ENCODE results near the gene JDP2.

JDP2 gene

DNA sequence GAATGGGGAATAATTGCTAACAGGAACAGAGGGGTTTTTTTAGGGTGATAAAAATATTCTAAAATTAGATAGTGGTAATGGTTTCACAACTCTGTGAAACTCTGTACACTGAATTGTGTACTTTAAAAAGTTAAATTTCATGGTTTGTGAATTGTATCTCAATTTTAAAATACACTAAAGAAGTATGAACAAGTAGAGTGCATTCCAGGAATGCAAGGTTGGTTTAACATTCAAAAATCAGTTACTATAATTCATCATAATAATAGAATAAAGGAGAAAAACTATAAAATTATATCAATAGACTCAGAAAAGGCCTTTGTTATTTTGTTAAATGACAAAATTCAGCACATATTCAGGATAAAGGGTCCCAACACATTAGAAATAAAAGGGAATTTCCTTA lies 83.4 kb downstream of the JDP2 start:
- no peaks in the 10 kb centered on the region for H3K27me3 ChIP-seq (ENCODE audit: control insufficient read depth, insufficient read depth, low read length)
- no peaks in the 10 kb centered on the region for H3K36me3 ChIP-seq (ENCODE audit: insufficient read depth, low read length)
- H3K9me3 ChIP-seq (replicated peaks; ENCODE audit: low read length) = no peaks in the 10 kb centered on the region
- H3K4me2 ChIP-seq (ENCODE audit: low read length) = no peak overlapping the region
- no peak overlapping the region for H3K9ac ChIP-seq (ENCODE audit: low read depth, low read length)
- H3K4me1 ChIP-seq (ENCODE audit: control insufficient read depth, insufficient read depth, low read length) = peaks cover 10% of the 10 kb centered on the region
- H3K4me3 ChIP-seq (ENCODE audit: low read length) = no peak overlapping the region

DNA sequence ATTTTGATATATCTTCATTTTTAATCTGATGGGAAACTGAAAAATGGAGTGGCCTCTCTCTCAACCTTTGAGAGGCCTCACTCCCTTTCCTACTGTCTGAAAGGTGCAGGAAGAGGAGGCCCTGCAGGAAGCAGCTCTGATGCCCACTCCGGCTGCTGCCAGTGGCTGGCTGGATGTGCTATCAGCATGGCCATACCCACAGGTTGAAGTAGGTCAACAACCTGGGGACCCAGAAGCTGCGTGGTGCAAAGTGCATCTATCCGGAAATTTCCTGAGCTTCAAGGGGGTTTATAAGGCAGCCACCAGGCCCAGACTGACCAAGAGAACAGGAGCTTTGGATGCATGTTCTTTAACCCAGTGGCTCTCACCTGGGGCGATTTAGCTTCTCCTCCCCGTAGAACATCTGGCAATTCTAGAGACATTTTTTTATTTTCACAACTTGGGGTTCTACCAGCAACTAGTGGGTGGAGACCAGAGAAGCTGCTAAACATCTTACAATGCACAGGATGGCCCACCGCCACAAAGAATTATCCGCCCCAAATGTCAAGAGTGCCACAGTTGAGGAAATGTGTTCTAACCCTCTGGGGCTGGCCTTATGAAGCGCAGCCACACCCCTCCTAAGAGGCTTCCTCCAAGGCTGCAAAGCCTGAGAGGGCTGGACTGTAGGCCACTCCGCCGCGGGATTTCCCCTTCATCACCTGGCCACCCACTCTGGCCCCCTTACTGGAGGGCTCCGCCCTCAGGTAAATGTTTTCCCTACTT lies 86.3 kb downstream of the JDP2 start:
- no peaks in the 10 kb centered on the region for H3K9me3 ChIP-seq (replicated peaks; ENCODE audit: low read length)
- H3K9ac ChIP-seq (ENCODE audit: low read depth, low read length) = no peak overlapping the region
- peaks cover 10% of the 10 kb centered on the region for H3K4me1 ChIP-seq (ENCODE audit: control insufficient read depth, insufficient read depth, low read length)
- peaks cover 4% of the 10 kb centered on the region for H3K27me3 ChIP-seq (ENCODE audit: control insufficient read depth, insufficient read depth, low read length)
- no peak overlapping the region for H3K4me2 ChIP-seq (ENCODE audit: low read length)
- no peak overlapping the region for H3K4me3 ChIP-seq (ENCODE audit: low read length)
- no peaks in the 10 kb centered on the region for H3K36me3 ChIP-seq (ENCODE audit: insufficient read depth, low read length)

DNA sequence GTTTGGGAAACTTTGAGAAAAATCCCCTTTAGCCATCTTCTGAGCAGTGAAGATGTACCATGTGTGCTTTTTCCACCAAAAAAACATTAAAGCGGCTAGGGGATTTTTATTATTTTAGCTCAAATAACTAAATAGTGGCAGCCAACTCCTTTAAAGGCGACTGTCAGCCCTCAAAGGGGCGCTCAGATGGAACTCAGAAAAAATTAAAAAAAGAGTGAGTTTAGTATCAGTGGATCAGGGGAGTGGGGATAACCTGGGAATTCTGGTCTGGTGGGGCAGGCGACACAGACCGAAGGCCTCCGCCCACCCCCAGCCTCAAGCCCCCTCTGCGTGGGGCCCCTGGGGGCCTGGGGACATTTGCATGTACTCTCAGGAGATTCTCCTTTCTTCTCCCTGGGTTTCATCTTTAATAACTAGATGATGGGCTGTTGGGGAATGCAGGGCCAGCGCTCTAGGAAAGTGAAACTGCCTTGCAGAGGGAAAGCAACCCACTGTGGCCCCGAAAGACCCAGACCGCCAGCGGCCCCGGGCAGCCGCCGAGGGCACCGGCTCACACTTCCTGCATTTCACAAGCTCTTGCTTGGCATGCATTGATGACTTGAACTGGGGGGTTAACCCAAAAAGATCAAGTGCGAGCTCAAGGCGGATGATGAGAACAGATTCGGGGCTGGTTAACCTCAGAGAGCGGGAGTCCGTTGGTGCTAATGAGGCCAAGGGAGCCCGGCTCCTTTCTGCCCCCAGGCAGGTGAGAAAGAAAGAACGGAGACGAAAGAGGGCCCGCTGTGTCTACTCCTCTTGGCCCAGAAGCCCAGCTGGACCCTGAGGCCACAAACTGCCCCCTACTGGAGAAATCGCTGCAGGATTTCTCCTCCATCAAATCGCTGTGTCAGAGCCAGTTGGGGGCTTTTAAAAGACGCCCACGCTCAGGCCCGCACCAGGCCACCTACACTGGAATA lies 87.1 kb downstream of the JDP2 start:
- peak overlapping the region; percentile 89 for H3K4me2 ChIP-seq (ENCODE audit: low read length)
- peak overlapping the region; percentile 47 for H3K9ac ChIP-seq (ENCODE audit: low read depth, low read length)
- H3K9me3 ChIP-seq (replicated peaks; ENCODE audit: low read length) = no peaks in the 10 kb centered on the region
- H3K4me3 ChIP-seq (ENCODE audit: low read length) = peak overlapping the region; percentile 56
- peaks cover 4% of the 10 kb centered on the region for H3K27me3 ChIP-seq (ENCODE audit: control insufficient read depth, insufficient read depth, low read length)
- H3K36me3 ChIP-seq (ENCODE audit: insufficient read depth, low read length) = no peaks in the 10 kb centered on the region
- peaks cover 16% of the 10 kb centered on the region for H3K4me1 ChIP-seq (ENCODE audit: control insufficient read depth, insufficient read depth, low read length)

DNA sequence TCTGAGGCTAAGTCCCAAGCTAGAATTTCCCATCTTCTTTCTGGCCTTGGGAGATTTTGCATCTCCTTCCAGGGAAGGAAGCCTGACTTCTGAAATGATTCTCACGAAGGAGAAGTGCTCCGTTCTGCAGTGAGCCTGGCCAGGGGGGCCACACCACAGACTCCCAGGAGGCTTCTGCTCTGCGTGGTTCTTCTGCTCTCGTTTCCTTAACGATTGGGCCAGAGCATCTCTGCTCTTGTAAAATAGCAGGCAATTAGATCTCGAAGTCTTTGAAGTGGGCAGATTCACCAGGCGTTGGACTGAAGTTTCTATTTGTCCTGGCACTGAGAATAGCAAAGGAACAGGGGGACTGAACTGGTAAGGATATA lies 87.8 kb downstream of the JDP2 start:
- H3K4me1 ChIP-seq (ENCODE audit: control insufficient read depth, insufficient read depth, low read length) = peaks cover 23% of the 10 kb centered on the region
- peaks cover 4% of the 10 kb centered on the region for H3K27me3 ChIP-seq (ENCODE audit: control insufficient read depth, insufficient read depth, low read length)
- H3K9me3 ChIP-seq (replicated peaks; ENCODE audit: low read length) = no peaks in the 10 kb centered on the region
- peak overlapping the region; percentile 47 for H3K9ac ChIP-seq (ENCODE audit: low read depth, low read length)
- peak overlapping the region; percentile 89 for H3K4me2 ChIP-seq (ENCODE audit: low read length)
- peak overlapping the region; percentile 56 for H3K4me3 ChIP-seq (ENCODE audit: low read length)
- H3K36me3 ChIP-seq (ENCODE audit: insufficient read depth, low read length) = no peaks in the 10 kb centered on the region

DNA sequence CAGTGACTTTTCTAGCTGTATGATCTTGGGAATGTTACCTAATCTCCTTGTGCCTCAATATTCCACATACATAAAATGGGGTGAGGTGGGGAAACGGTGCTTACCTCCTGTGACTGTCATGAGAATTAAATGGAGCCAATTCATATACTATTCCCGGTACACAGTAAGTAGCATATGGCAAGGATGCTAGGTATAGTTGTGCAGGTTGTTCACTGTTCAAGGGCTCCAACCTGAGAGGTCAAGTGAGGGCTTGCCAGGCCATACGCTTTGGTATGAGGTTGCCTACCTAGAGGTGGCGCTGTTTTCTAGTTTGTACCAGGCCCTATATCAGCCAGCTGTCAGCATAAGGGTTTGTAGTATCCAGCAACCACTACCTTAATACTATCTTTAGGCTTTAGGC lies 90.8 kb downstream of the JDP2 start:
- no peak overlapping the region for H3K9ac ChIP-seq (ENCODE audit: low read depth, low read length)
- no peak overlapping the region for H3K4me3 ChIP-seq (ENCODE audit: low read length)
- peaks cover 28% of the 10 kb centered on the region for H3K4me1 ChIP-seq (ENCODE audit: control insufficient read depth, insufficient read depth, low read length)
- no peaks in the 10 kb centered on the region for H3K9me3 ChIP-seq (replicated peaks; ENCODE audit: low read length)
- H3K4me2 ChIP-seq (ENCODE audit: low read length) = no peak overlapping the region
- no peaks in the 10 kb centered on the region for H3K36me3 ChIP-seq (ENCODE audit: insufficient read depth, low read length)
- H3K27me3 ChIP-seq (ENCODE audit: control insufficient read depth, insufficient read depth, low read length) = peaks cover 4% of the 10 kb centered on the region

DNA sequence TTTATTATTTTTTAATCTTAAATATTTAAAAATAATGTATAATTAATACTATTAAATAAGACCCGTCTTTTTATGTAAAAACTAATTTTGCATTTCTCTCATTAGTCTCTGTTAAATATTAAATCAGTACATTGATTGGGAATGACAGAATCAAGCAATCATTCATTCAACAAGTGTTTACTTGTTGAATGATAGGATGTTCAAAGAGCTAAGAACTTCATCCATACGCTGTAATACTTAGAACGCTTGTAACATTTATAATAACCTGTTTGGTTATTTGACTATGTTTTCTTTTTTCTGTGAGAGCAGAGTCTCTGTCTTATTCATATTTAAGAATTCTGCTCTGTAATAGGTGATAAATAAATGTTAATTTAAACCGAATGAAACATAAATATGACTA lies 91.6 kb downstream of the JDP2 start:
- H3K9ac ChIP-seq (ENCODE audit: low read depth, low read length) = no peak overlapping the region
- H3K9me3 ChIP-seq (replicated peaks; ENCODE audit: low read length) = no peaks in the 10 kb centered on the region
- peaks cover 34% of the 10 kb centered on the region for H3K4me1 ChIP-seq (ENCODE audit: control insufficient read depth, insufficient read depth, low read length)
- H3K4me3 ChIP-seq (ENCODE audit: low read length) = no peak overlapping the region
- no peaks in the 10 kb centered on the region for H3K36me3 ChIP-seq (ENCODE audit: insufficient read depth, low read length)
- peaks cover 4% of the 10 kb centered on the region for H3K27me3 ChIP-seq (ENCODE audit: control insufficient read depth, insufficient read depth, low read length)
- H3K4me2 ChIP-seq (ENCODE audit: low read length) = peak overlapping the region; percentile 15

DNA sequence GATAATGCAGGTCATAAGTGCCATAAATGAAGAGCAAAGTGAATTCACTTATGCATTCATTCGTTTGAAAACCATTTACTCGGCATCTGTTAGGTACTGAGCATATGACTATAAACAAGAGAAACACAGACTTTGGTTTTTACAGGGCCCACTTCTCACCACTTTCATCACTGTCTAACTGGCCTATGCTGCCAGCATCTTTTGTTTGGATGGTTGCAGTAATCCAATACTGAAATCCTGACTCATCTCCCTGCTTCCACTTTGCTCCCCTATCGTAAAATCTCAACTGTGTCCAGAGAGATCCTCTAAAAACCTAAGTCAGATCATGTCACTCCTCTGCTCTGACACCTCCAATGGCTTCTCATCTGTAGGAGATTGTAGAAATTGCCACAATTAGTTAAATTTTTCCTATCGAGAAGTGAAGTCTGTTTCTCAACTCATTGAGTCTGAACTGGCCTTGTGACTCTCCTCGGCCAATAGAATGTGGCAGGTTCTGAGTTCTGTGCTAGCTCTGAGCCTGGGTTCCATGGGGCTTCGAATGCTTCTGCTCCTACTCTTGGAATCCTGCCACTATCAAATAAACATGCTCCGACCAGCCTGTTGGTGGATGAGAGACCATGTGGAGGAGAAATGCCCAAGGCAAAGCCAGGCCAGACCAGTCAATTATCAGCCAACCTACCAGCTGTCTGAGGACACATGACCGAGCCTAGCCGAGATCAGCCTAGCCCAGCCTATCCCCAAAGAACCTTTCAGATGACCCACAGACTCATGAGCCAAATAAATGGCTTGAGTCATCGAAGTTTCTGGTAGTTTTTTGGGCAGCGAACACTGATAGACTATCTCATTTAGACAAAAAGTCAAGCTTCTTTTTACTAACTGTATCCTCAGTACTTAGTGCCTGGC lies 92.3 kb downstream of the JDP2 start:
- Histone ChIP-seq H3K27me3 (ENCODE audit: control insufficient read depth, insufficient read depth, low read length) (peaks cover 4% of the 10 kb centered on the region), H3K9me3 (replicated peaks; ENCODE audit: low read length) (no peaks in the 10 kb centered on the region), H3K4me3 (ENCODE audit: low read length) (no peak overlapping the region), H3K4me1 (ENCODE audit: control insufficient read depth, insufficient read depth, low read length) (peaks cover 30% of the 10 kb centered on the region), H3K9ac (ENCODE audit: low read depth, low read length) (no peak overlapping the region), H3K36me3 (ENCODE audit: insufficient read depth, low read length) (no peaks in the 10 kb centered on the region), H3K4me2 (ENCODE audit: low read length) (peak overlapping the region; percentile 26)

DNA sequence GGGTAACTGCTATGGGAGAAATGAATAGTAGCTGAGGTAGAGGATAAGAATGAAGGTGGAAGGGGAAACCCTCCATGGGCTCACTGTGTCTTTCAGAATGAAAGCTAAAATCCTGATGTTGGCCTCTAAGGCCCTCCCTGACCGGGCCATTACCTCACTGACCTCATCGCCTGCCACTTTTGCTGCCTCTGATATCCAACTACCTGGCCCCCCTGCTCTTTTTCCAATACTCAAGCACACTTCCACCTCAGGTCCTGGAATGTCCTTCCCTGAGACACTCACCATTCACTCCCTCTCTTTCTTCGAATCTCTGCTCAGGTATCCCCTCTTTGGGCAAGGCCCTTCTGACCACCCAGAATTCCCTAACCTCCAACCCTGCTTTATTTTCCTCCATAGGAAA lies 93.0 kb downstream of the JDP2 start:
- Histone ChIP-seq H3K36me3 (ENCODE audit: insufficient read depth, low read length) (no peaks in the 10 kb centered on the region), H3K9me3 (replicated peaks; ENCODE audit: low read length) (no peaks in the 10 kb centered on the region), H3K9ac (ENCODE audit: low read depth, low read length) (no peak overlapping the region), H3K4me2 (ENCODE audit: low read length) (no peak overlapping the region), H3K4me3 (ENCODE audit: low read length) (no peak overlapping the region), H3K4me1 (ENCODE audit: control insufficient read depth, insufficient read depth, low read length) (peaks cover 24% of the 10 kb centered on the region), H3K27me3 (ENCODE audit: control insufficient read depth, insufficient read depth, low read length) (peaks cover 4% of the 10 kb centered on the region)

DNA sequence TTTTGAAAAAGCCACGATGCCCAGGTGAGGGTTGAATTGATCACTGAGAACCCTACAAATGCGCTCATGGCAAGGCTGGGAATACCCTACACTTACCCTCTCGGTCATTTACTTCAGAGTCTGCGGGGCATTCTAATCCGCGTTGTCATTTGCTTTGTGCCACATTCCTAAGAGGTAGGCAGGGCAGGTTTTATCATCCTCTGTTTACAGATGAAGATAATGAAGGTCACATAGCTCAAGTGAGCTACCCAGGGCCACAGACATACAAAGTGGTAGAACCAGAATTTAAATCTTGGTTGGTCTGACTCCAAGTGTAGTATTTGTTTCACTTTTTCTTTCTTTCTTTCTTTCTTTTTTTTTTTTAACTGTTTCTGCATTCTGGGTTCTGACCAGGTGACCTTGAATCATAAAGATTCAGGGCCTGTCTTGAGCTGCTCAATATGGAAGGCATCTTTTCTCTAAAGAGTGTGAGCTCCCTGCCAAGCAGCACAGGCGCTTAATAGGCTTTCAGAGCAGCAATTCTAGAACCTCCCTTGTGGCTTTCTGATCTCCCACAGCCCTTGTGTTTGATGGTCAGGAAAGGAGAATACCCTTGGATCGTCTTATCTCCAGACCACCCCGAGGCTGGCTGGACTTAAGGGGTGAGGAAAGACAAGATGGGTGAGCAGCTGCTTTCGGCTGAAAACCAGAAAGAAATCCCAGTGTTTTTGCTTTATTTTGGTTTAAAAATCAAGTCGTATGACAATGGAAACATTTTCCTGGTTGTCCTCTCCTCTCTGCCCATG lies 93.8 kb downstream of the JDP2 start:
- H3K9ac ChIP-seq (ENCODE audit: low read depth, low read length) = no peak overlapping the region

DNA sequence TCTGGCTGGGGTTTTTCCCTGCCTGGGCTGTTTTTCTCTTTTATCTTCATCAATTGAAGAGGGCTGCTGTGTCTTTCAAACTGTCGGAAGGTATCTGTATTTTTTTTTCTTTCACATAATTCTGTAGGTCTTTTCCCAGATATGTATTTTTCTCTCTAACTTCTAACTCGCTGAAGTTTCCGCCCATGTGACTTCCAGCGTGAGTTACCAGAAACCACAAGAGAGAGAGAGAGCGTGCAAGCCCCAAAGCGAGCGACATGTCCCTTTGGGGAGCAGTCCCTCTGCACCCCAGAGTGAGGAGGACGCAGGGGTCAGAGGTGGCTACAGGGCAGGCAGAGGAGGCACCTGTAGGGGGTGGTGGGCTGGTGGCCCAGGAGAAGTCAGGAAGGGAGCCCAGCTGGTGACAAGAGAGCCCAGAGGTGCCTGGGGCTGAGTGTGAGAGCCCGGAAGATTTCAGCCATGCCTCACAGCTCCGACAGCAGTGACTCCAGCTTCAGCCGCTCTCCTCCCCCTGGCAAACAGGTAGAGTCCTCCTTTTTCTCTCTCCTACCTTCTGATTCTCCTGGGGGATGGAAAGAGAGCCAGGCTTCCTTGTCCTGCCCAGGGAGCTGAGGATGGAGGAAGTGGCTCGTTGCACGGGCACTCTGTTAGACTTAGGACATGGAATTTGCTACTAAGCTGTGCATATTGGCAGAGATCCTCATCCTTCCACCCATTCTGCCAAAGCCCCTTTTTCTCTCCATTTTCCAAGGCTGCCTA lies 94.6 kb downstream of the JDP2 start, which contains the start of gene BATF:
TSS of gene BATF (plus strand) at position 246 of the 759 bp plus-strand sequence. CDS start at position 460, 214 bp downstream.
- Histone ChIP-seq H3K4me2 (ENCODE audit: low read length) (no peak within 1 kb of the TSS), H3K36me3 (ENCODE audit: insufficient read depth, low read length) (no peaks in the 10 kb centered on the region), H3K9ac (ENCODE audit: low read depth, low read length) (no peak within 1 kb of the TSS), H3K4me3 (ENCODE audit: low read length) (no peak within 1 kb of the TSS), H3K4me1 (ENCODE audit: control insufficient read depth, insufficient read depth, low read length) (peaks cover 24% of the 10 kb centered on the region), H3K27me3 (ENCODE audit: control insufficient read depth, insufficient read depth, low read length) (no peaks in the 10 kb centered on the region), H3K9me3 (replicated peaks; ENCODE audit: low read length) (no peaks in the 10 kb centered on the region)

More for the DNA sequence above, 93.8 kb downstream of the JDP2 start:
- Histone ChIP-seq H3K4me3 (ENCODE audit: low read length) (no peak overlapping the region), H3K4me2 (ENCODE audit: low read length) (no peak overlapping the region), H3K36me3 (ENCODE audit: insufficient read depth, low read length) (no peaks in the 10 kb centered on the region), H3K4me1 (ENCODE audit: control insufficient read depth, insufficient read depth, low read length) (peaks cover 24% of the 10 kb centered on the region), H3K27me3 (ENCODE audit: control insufficient read depth, insufficient read depth, low read length) (peaks cover under 1% of the 10 kb centered on the region), H3K9me3 (replicated peaks; ENCODE audit: low read length) (no peaks in the 10 kb centered on the region)
